GM19351 (cell line): ENCODE measurements around the gene LIMK1.
"Not testable (repeated sequence)": the region's sequence is repeated elsewhere in the genome, so short reads cannot be mapped to it uniquely, and the experiment has no call there.

Experiments
- ATAC-seq: cut with Tn5 transposase; IDR thresholded peaks from one replicate; pipeline ENCODE4 v1.9.1; 2021; ENCODE audit warnings: mild to moderate bottlenecking, moderate library complexity; ENCODE audit not compliant: unreplicated experiment

The LIMK1 gene

DNA sequence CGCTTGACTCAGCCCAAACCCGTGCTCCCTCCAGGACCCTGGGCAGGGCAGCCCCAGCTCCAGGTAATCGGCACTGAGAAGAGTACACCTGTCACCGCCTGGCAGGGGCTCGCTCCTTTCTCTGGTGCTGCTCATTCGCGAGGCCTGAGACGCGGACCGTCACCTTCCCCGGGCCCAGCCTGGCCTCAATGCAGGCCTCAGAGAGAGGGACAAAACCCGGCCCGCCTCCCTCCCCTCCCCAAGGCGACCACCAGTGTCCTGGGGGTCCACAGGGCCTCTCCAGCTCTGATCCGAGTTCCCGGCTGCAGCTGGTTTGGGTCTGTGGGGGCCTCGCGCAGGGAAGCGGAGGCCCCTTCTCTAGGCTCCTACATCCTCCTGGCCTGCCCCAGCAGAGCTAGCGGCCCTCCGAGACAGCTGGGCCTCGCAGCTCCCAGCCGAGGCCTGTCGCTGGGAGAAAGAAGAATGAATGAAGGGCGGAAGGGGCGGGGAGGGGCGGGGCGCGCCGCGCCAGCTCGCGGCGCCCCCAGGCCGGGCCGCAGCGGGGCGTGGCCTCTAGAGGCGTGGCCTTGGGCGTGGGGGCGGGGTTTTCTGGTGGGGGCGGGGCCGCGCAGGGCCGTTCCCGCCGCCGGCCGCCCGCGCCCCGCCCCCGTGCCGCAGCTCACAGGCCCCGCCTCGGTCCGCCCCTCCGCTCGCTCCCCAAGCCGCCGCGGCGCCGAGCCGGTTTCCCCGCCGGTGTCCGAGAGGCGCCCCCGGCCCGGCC lies at the start of gene LIMK1:
LIMK1 (plus strand) TSS at position 688 of the 760 bp plus-strand sequence. CDS start 187 bp downstream, outside the sequence.
- peak; percentile 72 for ATAC-seq

DNA sequence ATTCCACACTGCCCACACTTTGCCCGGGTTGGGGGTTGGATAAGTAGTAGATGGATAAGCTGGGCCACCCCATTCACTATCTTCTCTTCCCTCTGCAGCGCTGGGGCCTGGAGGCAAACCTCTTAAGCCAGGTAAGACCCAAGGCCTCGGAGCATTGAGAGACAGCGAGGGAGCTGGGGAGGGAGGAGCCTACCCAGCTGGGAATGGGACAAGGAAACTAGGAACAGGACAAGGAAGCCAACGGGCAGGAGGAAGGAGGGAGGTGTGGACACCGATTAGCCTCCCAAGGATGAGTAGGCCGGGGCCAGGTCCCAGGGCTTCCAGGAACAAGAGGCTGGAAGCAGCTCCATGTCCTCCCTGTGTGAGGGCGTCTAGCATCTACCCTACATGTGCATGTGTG lies 46.0 kb upstream of the LIMK1 start:
- no peak for ATAC-seq

DNA sequence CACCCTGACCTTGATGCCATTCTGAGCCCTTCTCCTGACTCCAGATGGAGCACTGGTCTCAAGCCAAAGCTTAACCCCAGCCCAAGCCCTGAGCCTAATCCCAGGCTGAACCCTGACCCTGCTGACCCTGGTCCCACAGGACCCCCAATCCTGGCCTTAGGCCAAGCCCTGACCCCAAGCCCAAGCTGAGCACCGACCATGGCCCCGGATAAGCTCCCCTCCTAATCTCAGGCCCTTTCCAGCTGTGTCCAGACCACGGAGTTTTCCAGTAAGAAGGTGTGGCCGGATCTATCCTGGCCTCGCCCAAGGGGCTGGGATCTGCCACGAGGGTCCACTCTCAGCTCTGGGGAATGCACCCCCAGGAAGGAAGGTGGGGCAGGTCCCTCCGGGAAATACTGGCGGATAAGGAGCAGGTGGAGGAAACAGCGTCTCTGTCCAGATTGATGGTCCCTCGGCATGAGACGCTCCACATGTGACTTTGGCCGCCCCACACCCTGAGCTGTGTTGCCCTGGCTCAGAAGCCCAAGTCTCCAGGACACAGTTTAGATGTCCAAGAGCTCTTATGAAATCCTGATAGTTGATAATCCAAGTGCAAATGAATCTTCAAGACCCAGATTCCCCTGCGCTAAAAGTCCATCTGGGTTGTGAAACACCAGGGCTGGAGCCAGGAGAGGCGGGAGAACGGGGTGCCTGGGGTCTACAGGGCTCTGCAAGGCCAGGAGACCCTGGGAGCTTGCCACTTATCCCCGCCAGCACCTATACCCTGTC lies 45.2 kb upstream of the LIMK1 start:
- no peak for ATAC-seq

DNA sequence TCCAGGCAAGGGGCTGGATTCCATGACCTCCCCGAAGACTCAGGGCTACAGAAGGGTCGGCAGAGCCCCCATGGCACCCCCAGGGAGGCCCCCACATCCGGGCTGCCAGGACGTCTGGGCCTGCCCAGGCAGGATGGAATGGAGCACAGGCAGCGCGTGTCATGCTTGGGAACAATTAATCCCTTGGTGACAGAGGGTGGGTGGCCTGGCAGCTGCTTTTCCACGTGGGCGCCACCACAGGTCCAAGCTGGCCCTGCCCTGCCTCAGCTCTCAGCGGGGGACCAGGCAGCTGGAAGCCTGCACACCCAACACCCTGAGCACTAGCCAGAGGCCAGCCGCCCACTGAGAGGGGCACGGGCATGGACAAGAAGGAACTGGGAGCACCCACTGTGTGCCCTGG lies 44.3 kb upstream of the LIMK1 start:
- ATAC-seq = no peak

DNA sequence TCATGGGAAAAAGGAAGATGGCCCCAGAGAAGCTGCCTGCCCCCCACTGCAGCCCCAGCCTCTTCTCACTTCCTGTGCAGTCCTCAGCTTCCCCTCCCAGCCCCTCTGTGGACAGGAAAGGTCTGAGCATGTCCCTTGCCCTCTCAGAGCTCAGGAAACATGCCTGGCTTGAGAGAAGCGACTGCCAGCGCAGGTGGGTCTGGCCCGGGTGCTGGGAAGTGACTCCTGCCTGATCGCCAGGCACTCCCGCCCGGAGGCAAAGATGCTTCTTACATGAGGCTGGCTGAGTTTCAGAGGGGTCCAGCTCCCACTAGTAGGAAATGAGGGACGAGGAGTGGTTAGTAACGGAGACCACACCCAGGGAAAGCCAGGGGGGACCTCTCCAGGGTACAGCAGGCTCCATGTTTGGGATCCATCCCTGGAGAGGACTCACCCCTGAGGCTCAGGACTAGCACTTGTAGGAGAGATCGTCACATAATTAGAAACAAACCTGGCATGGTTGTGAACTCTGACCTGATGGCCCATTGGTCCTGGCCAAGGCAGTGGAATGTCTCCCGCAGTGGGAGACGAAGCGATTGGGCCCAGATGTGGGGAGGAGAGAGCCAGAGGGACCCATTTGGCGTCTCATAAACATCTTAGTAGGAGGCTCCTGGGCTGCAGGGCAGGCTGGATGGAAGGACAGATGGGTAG lies 43.4 kb upstream of the LIMK1 start:
- no peak for ATAC-seq

DNA sequence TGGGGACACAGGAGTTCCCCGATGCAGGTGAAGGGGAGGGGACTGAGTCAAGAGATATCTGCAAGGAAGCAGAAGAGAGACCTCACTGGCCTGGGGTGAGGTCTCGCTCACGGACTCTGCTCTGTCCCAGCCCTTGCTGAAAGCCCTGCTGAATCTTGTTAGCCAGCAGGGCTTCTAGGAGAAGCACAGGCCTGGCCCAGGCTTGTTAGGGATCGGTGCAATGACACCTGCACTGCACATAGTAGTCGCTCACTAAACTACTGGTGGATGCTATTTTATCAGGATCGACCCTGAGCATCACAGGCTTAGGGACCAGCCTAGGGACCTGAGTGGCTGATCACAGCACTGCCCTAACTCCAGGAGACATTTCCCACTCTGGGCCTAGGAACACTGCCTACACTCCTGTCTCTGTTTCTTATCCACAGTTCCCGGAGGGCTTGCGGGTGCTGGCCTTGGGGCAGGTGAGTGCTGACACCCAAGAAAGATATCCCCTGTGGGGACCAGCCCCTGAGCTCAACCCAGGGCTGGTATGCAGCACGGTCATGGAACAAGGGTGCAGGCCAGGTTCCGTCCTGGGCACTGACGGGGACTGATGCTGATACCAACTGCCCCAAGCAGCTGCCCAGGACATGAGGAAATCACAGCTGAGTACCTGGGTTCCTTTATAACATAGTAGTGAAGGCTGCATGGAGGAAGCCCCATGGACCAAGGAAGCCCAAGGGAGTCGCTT lies 42.6 kb upstream of the LIMK1 start:
- ATAC-seq = no peak

DNA sequence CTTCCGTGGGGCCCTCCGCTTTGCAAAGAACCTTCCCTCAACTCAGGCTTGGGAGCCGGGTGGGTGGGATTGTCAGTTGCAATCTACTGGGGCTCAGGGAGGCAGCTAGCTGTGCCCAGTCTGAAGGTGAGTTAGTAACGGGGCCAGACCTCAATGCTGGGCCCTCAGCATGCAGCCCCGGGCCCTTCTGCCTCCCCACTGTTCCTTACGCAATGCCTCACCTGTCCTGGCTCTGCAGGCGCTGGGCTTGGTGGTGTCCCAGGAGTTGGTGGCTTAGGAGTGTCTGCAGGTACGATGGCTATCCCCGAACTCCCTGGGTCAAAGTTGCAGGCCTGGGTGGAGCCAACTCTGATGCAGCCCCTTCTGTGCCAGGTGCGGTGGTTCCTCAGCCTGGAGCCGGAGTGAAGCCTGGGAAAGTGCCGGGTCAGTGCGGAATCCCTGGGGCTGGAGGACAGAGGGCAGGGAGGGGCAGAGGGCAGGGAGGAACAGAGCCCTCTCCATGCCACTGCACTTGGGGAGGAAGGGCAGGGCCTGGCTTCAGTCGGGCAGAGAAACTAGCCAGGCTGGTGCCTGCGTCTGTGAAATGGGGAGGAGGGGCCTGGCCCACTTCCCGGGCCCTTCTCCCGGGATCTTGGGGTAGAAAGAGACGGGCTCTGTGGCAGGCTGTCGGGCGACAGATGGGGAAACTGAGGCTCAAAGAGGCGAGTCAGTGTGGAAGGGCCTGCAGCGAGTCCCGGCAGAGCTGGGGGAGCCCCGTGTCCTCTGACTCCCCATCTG lies 40.7 kb upstream of the LIMK1 start:
- ATAC-seq = no peak

DNA sequence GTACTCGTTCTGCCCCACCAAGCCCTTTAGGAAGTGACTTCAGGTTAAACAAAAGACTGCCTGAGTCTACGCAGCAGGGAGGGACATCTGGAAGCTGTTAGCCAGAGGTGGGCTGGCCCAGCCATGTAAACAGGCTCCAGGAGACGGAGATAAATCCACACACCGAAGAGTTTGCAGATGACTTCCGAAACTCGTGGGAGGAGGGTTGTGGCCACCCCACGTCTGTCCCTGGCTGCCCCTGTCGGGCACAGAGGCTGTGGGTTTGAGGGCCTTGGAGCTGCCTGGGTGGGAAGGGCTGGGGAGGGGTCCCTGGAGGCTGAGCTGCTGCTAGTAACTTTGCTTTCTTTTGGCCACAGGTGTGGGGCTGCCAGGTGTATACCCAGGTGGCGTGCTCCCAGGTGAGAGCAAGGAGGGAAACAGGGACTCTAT lies 40.1 kb upstream of the LIMK1 start:
- ATAC-seq = no peak

DNA sequence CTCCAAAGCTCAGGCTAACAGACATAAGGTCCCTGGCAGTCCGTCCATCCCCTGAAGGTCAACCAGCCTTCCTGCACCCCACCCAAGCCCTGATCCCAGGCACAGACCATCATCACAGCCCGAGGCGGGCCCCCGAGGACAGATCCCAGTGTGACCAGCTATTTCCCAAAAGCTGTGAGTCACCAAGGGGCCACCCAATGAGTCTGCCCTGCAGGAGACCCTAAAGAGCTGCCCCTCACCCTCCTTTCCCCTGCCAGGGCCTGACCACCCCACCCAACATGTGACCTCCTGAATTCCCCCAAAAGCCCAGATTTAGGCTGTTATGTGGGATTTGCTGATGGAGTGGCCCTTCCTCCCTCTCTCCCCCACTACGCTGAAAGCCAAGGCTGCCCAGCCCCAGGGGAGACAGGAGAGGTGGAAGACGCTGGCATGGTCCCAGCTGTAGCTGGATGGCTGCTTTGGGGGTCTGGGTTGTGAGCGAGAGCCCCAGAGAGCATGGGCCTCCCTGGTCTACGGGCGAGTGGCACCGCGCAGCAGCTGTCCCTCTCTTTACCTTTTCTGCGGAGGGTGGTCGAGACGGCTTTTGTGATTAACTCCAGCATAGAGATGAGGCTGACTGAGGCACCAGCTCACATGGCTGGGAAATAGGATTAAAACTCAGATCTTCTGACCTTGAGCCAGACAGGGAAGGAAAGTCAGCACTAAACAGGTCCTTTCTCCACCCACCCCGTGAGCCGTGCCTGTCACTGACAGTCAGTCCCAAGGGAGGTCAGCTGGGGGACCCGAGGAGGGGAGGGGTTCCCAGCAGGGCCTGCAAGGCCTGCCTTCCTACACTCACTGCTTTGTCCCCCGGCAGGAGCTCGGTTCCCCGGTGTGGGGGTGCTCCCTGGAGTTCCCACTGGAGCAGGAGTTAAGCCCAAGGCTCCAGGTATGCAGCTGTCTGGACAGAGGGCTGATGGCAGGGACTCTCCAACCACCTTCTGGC lies 38.9 kb upstream of the LIMK1 start:
- no peak for ATAC-seq

DNA sequence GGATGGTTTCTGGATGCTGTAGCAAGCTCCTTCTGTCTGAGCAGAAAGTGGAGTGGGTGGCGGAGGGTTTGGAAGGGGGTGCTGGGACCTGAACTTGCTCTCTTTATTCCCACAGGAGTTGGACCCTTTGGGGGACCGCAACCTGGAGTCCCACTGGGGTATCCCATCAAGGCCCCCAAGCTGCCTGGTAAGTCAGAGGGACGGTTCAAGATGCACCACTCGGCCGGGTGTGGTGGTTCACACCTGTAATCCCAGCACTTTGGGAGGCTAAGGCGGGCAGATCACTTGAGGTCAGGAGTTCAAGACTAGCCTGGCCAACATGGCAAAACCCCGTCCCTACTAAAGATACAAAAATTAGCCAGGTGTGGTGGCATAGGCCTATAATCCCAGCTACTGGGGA lies 37.0 kb upstream of the LIMK1 start:
- ATAC-seq = not testable (repeated sequence)

DNA sequence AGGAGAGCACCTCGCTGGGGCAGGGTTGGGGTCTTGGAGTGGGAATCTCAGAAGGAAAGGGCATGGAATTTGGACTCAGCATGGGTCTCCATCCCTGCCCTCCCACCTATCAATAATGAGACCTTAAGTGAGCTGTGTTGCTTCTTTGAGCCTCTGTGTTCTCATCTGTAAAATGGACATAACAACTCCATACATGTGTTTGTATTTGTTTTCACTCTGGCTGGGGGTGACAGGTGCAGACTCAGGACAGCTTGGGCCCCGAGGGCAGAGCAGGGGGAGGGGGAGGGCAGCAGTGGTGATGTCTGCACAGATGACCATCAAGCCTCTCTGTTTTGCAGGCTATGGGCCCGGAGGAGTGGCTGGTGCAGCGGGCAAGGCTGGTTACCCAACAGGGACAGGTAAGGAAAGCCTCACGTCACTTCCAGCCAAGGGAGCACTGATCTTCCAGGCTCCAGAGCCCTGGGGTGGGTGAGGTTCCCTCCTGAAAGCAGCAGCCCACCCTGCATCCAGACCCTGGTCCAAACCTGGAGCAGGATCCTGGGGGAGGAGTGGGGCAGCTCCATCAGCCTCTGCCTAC lies 35.7 kb upstream of the LIMK1 start:
- ATAC-seq = no peak

DNA sequence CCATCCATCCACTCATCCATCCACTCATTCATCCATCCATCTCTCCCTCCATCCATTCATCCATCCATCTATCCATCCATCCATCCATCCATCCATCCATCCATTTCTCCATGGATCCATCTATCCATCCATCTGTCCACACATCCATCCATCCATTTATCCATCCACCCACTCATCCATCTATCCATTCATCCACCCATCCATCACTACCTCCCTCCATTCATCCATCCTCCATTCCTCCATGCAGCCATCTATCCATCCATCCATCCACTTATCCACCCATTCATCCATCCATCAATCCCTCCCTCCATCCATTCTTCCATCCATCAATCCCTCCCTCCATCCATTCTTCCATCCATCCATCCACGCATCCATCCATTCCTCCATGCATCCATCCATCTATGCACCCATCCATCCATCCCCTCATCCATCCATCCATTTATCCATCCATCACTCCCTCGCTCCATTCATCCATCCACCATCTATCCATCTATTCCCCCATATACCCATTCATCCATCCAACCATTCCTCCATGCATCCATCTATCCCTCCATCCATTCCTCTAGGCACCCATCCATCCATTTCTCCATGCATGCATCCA lies 34.5 kb upstream of the LIMK1 start:
- ATAC-seq = no peak

DNA sequence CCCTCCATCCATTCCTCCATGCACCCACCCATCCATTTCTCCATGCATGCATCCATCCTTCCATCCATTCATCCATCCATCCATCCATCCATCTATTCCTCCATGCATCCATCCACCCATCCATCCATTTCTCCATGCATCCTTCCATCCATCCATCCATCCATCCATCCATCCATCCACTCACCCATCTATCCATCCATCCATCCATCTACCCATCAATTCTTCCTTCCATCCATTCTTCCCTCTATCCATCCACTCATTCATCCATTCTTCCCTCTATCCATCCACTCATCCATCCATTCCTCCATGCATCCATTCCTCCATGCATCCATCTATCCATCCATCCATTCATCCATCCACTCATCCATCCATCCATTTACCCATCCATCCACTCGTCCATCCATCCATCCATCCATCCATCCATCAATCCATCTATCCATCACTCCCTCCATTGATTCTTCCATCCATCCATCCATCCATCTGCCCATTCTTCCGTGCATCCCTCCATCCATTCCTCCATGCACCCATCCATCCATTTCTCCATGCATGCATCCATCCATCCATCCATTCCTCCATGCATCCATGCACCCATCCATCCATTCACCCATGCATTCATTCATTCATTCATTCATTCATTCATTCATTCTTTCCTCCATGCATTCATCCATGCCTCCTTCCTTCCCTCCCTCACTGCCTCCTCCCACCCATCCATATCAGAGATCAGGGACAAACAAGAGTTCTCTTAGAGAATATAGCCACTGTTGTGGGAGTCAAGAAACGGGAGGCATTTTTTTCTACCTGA lies 33.4 kb upstream of the LIMK1 start:
- ATAC-seq = no peak

DNA sequence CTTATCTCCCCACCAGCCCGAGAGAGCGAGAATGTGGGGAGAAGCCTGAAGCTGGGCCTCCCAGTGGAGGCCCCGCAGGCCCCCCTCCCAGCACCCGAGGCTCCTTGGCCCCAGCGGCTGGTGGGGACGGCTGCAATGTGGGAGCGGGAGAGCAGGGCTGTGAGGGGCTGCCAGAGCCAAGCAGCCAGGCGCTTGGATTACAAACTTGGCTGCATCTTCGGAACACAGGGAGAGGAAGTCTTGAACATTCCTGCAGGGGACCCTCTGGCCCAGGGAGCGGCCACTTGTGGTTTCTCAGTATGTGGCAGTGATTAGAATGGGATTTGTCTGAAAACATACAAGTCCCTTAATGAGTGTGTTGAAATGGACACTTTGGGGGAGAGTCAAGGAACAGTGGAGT lies 32.4 kb upstream of the LIMK1 start:
- no peak for ATAC-seq

DNA sequence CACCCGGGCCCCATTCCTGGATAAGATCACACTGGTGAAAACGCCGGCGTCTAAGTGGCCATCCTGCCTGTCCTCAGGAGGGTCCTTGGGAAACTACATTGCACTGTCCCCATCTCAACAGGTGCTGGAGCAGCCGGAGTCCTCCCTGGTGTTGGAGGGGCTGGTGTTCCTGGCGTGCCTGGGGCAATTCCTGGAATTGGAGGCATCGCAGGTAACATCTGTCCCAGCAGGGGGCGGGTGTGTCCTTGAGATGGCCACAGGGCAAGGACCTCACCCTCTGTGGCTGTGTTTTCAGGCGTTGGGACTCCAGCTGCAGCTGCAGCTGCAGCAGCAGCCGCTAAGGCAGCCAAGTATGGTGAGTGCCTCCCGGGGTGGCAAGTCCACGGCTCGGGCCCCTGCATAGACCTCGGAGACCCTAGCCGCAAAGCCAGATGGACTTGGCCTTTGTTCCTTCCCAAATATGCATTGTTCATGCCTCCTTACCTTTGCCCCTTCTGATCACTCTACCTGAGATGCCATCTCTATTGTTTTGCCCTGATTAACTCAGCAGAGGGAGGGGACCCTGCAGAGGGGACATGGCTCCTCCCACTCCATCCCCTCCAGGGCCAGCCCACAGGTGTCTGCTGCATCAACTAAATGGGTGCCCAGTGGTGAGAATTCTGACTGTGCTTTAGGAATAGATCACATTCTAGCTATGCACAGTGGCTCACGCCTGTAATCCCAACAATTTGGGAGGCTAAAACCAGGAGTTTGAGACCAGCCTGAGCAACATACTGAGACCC lies 31.8 kb upstream of the LIMK1 start:
- no peak for ATAC-seq

DNA sequence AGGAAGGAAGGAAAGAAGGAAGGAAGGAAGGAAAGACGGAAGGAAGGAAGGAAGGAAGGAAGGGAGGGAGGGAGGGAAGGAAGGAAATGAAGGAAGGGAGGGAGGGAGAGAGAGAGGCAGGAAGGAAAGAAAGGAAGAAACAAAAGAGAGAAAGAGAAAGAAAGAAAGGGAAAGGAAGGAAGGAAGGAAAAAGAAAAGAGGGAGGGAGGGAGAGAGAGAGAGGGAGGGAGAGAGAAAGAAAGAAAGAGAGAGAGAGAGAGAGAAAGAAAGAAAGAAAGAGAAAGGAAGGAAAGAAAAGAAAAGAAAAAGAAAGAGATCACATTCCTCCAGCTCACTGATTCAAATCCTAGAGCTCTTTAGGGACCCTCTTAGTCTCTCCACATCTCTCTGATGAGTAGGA lies 31.0 kb upstream of the LIMK1 start:
- no peak for ATAC-seq
